NOMO-1 treated with DMSO at 0.1 percent for 48 hours (cell line): ENCODE measurements around the gene PDE4B.

ENCODE experiments used
- DNase-seq: peaks from one replicate; lab custom pipeline; 2025; ENCODE audit not compliant: unreplicated experiment; lab: John Stamatoyannopoulos, UW

PDE4B gene

DNA sequence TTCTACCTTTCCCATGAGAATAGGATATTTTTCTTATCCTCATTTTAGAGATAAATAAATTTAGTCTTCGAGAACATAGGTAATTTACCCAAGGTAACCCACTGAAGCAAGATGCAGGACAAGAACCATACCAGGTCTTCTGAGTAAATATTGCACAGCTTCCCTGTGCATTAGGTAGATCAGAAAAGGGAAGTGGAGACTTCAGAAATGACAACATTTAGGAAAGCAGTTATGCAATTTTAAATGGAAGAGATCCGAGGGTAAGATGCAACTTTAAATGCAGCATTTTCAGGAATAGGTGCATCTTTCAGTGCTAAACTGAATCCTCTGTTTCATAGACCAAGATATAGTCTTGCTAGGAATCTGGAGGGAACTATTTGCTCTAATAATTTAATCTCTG lies 534.9 kb downstream of the PDE4B start:
- DNase-seq: peak; percentile 89

DNA sequence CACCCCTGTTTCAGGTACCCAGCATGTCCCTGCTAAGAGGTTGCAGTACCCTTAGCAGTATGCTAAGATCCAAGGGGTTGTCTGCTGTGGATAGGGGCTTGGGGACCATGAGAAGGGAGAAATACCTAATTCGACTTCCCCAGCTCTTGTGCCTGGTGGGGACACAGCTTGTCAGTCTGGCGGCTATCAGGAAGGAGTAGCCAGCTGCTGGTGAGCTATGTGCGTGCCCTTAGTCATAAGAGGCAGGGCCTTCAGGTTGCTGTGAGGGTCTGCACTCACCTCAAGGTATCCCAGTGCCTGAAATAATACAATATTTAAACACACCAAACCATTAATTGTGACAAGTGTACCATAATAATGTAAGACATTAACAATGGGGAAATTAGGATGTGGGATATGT lies 536.2 kb downstream of the PDE4B start:
- no peak for DNase-seq

DNA sequence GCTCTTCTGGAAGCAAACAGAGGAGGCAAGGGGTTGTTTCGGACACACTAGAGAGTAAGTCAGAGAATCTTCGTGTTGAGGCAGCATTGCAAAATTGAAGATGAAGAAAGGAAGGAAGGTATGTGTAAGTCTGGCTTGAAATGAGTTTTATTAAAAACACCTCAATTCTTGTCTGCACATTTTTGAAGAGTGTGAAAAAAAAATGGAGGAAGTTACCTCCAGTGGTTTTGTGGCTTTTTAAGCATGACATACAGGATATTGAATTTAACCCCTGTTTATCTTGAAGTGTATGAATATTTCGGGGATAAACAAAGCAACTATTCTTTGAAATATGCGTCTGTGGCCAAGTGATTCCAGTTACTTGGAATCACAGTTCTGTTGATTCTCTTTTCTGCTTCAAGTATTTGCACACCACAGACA lies 538.0 kb downstream of the PDE4B start:
- peak; percentile 51 for DNase-seq

DNA sequence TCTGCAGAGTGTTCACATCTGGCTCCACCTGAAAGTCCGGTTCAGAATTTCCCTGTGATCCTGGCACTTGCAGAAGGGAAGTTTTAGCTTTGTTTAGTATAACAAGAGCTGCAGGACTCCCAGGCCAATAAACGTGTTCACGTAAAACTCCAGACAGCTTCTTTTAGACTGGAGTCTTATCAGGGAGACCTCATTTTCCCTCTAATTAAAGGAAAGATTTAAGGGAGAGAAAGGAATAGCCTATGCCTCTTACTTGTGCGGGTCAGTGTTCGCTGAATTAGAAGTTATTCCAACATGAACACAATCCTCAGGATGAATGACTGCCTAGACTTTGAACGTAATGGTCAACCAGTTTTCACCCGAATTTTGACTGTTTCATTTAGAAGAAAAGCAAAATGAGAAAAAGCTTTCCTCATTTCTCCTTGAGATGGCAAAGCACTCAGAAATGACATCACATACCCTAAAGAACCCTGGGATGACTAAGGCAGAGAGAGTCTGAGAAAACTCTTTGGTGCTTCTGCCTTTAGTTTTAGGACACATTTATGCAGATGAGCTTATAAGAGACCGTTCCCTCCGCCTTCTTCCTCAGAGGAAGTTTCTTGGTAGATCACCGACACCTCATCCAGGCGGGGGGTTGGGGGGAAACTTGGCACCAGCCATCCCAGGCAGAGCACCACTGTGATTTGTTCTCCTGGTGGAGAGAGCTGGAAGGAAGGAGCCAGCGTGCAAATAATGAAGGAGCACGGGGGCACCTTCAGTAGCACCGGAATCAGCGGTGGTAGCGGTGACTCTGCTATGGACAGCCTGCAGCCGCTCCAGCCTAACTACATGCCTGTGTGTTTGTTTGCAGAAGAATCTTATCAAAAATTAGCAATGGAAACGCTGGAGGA lies 539.2 kb downstream of the PDE4B start:
- DNase-seq: peak; percentile 70

DNA sequence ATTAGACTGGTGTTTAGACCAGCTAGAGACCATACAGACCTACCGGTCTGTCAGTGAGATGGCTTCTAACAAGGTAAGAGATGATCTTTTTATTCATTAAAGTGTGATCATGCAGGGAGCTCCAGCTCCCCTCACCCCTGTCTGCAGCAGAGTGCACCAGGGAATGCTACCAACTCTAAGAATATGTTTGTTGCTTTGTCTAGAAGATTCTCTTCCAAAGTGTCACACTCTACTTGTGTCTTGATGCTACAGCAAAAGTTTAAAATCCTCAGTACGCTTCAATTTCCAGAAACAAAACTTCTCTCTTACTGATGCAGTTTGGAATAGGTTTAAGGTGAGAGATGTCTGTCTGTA lies 539.8 kb downstream of the PDE4B start:
- DNase-seq: no peak

DNA sequence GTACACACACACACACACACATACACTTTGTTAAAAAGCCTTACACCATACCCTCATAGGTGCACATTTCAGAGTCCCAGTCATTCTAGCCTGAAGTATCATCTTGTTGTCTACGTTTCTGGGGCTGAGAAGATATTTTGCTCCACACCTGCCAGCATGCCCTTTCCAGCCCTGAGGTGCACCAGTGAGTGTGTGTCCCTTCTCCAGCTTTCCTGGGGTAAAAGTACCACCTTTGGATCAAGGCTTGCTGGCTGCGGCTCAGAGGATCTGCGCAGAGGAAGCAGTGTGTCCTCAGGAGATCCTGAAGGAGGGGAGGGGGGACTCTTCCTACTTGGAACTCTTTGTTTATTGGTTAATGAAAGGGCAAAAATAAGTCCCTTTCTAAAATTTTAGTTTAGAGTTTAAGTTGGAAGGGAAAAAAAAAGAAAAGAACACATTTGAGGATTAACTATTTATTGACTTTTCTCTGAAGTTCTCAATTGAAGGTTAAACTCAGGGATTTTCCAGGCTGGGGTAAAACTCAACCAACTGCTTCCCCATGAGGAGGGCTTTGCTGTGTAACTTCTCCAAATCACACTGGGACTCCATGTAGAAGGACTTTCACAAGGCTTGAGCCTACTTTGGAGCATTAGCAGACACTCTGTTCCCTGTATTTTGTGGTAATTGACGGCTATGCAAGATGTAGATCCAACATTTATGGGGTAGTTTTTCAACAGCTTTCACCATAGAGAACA lies 540.9 kb downstream of the PDE4B start:
- DNase-seq: no peak

DNA sequence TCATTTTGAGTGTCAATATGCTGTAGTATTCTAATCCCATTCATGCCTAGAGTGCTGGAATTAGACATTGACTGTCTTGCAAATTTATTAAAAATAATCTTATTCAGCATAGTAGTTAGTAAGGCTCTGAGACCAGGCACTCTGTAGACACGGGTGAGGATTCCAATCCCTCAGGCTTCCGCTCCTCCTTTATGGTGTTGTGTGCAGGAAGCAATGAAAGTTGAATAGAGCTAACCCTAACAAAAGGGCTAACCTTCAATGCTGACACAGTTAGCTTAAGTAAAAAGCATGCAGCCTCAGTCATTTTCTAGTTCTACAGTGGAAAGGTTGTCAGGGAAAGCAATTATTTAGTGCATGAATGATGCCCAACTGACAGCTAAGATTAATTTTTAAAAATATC lies 541.6 kb downstream of the PDE4B start:
- no peak for DNase-seq

DNA sequence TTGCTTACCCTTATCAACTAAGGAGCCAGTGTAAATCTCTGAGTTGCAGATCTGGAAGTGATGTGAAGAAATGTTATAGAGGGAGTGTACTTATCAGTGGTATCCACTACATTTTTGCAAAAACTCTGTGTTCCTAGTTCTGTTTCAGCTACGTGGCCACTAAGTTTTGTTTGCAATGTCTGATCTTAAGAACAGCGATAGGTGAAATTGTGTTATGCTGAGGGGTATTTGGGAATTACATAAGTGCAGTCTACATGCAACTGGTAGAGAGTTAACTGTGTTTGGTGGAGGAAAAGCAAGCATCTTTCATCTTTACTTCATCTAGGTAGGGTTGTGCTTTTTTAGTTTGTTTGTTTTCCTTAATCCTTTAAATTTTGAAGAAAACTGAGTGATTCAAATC lies 542.4 kb downstream of the PDE4B start:
- no peak for DNase-seq

DNA sequence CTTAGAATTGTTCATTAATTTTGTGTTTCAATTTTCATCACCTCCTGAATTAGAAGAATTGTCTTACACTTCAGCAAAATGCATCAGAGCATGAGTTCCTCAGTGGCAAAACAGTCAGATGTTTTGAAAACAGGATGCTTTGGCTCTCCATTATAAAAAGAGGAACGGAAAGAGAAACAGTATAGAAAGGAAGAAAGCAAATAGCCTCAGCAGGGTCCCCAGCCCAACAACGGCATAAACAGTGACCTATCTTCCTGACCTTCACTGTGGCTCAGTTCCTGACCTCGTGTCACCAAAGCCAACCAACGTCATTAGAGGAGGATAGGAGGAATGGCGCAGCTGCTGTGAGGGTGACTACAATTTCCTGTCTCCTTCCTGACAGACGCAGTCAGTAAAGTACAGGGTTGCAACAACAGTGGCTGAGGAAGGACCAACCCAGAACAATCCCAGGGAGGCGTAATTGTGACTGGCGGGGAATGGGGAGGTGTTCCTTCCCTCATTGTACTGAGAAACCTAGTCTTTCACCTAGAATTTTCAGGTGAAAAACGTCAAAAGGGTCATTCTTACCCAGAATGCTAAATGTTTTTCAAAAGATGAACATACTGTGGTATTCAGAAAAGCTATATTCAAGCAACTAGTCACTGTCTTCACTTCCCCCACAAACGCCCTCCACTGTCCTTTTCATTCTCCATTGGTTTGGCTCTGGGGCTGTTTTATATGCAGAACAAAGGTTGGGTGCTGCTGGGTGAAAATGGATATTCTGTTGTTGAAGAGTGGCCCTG lies 543.4 kb downstream of the PDE4B start:
- DNase-seq: peak; percentile 97

DNA sequence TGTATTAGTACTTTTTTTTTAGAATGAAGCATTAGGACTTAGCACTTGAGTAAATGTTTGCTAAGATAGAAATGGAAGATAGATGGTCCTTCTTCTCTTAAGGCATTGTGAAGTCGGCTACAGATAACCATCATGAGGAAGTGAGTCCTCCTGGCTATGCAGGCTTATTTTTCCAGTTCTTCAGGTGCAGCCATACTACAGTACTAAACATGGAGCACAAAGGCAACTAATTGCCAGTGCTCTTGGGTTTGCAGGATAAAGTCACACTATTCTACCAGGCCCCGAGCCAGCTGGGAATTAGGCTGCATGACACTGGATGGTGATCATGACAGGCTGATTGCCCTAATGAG lies 543.9 kb downstream of the PDE4B start:
- peak; percentile 49 for DNase-seq

DNA sequence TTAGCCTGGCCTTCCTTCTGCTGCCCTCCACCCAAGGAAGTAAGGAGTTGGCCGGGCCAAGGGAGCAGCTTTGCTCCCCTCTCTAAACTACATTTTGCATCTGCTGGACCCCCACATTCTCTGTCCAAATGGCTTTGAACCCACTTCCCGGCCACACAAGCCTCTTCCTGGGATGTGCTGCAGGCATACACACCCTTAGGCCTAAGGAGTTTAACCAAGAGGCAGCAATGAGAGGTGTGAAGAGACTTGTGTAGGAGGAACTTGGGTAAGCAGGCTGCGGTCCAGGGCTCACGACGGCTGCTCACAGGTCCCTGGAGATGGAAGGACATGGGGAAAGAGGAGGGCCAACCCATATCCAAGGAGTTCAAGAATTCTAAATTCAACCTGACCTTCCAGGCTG lies 544.6 kb downstream of the PDE4B start:
- DNase-seq: no peak

DNA sequence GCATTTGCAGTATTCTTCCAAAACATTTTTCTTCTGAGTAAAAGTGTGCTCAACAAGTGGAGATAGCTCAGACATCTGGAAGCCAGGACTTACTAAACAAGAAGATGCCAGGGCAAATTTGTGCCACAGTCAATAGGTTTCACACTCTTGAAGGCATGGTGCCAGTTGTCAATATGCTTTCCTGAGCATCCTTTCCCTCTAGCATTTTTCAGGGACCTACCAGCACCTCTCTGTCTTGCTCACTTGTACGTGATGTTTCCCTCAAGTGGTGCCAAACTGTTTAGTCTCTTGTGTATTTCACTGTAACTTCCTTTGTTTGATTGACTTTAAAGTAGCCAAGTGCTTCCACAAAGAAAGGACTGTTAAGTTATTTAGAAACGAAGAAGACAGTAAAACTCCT lies 547.2 kb downstream of the PDE4B start:
- no peak for DNase-seq

DNA sequence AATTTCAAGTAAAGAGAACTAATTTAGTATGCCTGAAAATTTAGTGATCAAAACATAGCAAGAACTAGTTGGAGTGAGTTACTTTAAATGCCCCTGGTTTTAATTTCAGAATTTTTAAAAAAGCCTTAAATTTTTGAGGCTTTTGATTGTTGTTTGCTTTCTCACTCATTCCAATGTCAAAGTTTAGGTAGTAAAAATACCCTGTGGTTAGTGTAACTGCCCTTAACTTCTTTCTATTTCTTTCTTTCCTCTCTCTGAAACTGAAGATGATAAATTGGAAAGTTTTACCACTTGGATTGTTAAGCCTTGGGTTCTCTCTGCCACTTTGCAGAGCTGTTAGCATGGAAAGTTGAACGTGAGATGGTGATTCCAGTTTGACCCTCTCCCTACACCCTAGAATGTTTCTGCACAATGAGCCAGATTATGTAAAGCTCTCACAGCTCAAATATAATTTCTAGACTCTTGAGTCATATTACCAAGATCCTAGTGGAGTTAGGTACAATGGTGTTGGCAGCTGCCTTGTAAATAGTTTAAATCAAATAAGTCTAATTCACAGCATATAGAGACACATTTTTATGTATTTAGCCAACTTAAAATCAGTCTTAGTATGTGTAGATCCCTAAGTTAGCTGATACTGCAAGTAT lies 548.9 kb downstream of the PDE4B start:
- DNase-seq: no peak

DNA sequence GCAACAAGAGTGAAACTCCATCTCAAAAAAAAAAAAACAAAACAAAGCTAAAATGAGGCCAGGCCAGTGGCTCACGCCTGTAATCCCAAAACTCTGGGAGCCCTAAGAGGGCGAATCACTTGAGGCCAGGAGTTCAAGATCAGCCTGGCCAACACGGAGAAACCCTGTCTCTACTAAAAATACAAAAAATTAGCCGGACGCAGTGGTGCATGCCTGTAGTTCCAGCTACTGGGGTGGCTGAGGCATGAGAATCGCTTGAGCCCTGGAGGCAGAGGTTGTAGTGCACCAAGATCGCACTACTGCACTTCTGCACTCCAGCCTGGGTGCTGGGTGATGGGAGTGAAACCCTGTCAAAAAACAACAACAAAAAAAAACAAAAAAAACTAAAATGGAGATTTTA lies 550.0 kb downstream of the PDE4B start:
- DNase-seq: no peak

DNA sequence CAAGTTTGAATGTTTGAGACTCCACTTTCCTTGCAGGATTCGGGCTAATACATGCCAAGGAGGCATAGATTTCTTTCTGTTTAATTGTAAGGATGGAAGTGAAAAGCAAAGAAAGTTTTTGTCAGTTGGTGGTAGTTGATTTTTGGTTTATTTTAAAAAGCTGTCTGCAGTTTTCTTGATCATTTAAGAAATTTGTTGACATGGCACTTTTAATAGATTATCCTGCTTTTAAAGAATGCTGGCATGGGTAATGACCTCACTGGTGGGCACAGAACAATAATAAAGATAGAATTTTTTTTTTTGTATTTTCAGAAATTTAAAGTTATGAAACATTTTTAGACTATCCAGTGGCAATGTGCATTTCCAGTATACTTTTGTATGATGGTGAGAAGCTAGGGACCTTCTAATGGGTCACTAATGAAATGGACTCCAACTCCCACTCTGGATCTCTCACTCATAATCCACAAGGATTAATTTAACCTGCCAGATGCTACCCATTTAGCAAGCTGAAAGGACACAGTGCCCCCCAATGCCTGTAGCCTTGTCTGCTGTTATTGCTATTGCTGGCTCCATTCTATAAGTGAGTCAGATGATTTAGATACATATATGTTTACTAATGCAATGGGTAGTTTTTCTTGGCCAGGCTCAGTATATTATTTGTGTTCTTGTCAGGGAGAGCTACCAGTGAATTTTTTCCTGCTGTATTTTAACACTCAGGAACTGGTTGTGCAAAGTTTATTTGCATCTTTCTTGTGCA lies 551.1 kb downstream of the PDE4B start:
- DNase-seq: no peak

DNA sequence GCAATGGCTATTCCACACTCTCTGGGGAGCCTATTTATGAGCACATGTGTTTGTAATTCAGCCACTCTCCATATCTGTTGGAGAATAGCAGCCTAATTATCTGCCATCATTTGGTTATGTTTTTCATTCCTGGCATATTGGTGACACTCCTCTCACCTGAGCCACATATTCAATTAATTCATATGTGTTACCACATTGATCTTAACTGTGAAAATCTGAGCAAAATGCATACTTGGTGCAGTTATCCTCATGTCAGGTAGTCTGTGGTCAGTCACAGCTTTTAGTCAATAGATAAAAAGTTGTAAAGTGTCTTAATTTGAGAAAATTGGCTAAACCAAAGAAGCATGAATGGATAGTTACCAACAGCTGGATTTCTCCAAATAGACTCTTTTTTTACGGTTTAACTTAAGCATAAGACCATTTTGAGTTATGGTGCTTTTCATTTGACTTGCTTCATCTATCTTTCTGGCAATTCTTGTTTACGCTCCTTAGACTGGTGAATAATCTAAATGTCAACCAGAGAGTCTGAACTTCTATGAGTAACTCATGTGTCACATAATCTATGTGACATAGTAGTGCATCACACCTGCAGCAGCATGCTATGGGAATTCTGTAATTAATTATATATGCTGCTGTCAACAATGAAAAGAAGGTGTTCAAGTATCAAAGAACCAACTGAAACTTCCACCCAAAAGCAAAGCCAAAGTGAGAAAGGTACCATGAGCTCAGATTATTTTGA lies 553.5 kb downstream of the PDE4B start:
- no peak for DNase-seq

DNA sequence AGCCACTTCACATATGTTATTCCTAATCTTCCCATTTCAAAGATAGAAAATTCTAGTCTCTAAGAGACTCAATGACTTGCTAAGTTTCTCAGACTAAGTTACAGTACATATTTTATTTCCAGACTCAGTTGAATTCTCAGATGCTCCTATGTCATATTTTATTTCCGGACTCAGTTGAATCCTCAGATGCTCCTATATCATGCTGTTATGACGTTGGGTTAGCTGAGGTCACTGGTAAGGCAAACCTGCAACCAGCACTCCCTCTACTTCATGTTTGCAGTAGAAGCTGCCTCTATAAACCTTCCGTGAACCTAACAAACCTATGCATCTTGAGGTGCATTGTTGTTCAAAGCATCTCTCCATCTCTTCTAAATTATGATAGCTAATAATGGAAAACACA lies 554.2 kb downstream of the PDE4B start:
- no peak for DNase-seq

DNA sequence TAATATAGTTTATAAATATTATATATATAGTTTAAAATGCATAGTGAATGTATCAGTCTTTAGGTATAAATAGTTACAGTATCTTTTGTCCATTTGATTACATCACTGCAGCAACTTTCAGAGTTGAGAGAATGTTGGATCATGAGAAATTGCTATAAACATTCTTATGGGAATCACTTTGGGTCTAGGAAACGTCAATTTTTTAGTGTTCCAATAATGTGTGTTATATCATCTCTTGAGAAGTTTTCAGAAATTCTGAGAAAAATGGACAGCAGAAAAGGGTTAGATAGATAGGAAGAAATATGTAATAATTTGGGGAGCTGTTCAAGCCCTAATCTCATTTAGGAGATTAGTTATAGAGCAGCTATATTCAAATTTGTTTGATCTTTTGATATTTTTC lies 556.1 kb downstream of the PDE4B start:
- no peak for DNase-seq

DNA sequence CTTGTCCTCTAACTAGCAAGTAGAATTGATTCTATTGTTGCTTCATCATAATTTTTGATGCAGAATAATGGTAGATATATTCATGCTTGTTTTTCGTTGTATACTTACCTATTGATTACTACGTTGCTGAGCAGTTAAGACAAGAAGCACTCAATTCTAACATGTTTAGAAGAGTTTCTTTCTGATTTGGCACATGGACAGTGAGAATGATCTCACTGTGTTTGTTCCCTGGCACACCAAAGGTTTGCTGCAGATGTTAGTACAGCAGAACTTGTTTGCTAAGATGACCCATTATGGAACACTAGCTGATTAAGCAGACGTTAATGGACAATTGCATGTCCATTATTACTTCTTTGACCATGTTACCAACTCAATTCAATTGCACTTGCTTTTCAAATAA lies 556.5 kb downstream of the PDE4B start:
- DNase-seq: no peak

DNA sequence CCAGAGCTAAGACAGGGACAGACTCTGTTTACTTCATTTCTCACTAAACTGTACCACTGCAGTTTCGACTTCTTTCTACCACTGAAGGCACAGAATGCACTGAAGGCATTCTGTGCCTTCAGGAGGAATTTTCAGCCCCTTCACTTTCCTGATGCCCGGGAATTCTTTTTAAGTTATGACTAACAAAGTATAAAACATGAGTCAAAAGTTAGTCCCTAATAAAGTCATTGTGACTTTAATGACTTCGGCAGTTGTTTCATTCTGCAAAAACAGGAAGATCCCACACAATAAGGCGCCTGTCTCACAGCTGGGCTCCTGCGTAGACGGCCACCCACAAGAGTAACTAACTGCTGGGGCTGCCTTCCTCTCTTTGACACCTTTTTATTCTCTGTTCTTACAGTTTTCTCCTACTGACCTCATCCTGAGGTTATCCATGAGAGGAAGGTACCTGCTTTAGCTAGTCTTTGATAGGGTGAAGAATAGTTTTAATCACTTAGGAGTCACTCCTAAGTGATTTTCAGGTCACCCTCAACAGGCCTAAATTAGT lies 557.4 kb downstream of the PDE4B start:
- DNase-seq: peak; percentile 78
